SIG-M5 (cell line): Measurements from ENCODE around the gene KLK1.

Experiments used
- DNase-seq: peaks from one replicate; lab custom pipeline; 2025; lab: John Stamatoyannopoulos, UW

KLK1 gene

DNA sequence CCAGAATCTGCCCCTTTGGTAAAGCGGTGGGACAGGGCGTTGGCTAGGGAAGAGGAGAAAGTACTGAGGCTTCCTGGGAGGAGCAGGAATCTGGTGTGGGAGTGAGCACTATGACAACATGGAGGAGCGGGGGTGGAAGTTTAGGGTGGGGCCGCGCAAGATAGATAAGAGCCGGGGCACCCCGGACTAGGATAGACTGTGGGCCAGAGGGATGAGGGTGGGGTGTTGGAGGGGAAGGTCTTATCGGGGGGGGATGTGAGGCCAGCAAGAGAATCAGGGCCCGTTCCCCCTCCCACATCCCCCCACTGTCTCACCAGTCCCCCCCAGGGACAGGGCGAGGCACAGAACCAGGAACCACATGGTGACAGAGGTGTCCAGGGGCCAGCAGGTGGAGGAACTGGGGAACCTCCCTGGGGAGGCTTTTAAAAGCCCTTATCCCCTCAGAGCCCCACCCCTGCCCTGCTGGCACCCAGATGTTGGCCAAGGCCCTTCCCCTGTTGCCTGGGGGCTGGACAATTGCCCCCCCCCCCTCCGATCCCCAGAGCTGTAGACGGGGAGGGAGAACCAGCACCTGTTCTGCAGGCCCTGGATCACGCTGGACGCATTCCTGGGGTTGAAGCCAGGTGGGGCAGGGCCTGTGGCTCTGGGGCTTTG, at the start of gene KLK1:
KLK1 (minus strand) TSS at position 399 of the 654 bp plus-strand sequence; CDS start at position 360, 39 bp downstream.
- no peak for DNase-seq

DNA sequence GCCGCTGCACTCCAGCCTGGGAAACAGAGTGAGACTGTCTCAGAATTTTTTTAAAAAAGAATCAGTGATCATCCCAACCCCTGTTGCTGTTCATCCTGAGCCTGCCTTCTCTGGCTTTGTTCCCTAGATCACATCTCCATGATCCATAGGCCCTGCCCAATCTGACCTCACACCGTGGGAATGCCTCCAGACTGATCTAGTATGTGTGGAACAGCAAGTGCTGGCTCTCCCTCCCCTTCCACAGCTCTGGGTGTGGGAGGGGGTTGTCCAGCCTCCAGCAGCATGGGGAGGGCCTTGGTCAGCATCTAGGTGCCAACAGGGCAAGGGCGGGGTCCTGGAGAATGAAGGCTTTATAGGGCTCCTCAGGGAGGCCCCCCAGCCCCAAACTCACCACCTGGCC, 49.5 kb upstream of the KLK1 start, which contains the start of gene KLK2:
KLK2 (plus strand) TSS at position 384 of the 400 bp plus-strand sequence. CDS start 35 bp downstream, outside the sequence.
- DNase-seq: no peak

DNA sequence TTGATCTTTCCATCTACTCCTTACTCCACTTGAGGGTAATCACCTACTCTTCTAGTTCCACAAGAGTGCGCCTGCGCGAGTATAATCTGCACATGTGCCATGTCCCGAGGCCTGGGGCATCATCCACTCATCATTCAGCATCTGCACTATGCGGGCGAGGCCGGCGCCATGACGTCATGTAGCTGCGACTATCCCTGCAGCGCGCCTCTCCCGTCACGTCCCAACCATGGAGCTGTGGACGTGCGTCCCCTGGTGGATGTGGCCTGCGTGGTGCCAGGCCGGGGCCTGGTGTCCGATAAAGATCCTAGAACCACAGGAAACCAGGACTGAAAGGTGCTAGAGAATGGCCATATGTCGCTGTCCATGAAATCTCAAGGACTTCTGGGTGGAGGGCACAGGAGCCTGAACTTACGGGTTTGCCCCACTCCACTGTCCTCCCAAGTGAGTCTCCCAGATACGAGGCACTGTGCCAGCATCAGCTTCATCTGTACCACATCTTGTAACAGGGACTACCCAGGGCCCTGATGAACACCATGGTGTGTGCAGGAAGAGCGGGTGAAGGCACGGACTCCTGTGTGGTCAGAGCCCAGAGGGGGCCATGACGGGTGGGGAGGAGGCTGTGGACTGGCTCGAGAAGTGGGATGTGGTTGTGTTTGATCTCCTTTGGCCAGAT, 47.0 kb upstream of the KLK1 start:
- no peak for DNase-seq

DNA sequence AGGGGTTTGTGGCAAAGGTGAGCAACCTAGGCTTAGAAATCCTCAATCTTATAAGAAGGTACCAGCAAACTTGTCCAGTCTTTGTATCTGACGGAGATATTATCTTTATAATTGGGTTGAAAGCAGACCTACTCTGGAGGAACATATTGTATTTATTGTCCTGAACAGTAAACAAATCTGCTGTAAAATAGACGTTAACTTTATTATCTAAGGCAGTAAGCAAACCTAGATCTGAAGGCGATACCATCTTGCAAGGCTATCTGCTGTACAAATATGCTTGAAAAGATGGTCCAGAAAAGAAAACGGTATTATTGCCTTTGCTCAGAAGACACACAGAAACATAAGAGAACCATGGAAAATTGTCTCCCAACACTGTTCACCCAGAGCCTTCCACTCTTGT, 45.9 kb upstream of the KLK1 start:
- DNase-seq: no peak

DNA sequence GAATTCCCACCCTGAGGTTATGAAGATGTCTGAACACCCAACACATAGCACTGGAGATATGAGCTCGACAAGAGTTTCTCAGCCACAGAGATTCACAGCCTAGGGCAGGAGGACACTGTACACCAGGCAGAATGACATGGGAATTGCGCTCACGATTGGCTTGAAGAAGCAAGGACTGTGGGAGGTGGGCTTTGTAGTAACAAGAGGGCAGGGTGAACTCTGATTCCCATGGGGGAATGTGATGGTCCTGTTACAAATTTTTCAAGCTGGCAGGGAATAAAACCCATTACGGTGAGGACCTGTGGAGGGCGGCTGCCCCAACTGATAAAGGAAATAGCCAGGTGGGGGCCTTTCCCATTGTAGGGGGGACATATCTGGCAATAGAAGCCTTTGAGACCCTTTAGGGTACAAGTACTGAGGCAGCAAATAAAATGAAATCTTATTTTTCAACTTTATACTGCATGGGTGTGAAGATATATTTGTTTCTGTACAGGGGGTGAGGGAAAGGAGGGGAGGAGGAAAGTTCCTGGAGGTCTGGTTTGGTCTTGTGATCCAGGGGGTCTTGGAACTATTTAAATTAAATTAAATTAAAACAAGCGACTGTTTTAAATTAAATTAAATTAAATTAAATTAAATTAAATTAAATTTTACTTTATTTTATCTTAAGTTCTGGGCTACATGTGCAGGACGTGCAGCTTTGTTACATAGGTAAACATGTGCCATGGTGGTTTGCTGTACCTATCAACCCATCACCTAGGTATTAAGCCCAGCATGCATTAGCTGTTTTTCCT, 38.1 kb upstream of the KLK1 start:
- no peak for DNase-seq

DNA sequence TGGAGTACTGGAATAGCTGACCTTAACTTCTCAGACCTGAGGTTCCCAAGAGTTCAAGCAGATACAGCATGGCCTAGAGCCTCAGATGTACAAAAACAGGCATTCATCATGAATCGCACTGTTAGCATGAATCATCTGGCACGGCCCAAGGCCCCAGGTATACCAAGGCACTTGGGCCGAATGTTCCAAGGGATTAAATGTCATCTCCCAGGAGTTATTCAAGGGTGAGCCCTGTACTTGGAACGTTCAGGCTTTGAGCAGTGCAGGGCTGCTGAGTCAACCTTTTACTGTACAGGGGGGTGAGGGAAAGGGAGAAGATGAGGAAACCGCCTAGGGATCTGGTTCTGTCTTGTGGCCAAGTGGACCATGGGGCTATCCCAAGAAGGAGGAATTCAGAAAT, 37.4 kb upstream of the KLK1 start:
- no peak for DNase-seq

DNA sequence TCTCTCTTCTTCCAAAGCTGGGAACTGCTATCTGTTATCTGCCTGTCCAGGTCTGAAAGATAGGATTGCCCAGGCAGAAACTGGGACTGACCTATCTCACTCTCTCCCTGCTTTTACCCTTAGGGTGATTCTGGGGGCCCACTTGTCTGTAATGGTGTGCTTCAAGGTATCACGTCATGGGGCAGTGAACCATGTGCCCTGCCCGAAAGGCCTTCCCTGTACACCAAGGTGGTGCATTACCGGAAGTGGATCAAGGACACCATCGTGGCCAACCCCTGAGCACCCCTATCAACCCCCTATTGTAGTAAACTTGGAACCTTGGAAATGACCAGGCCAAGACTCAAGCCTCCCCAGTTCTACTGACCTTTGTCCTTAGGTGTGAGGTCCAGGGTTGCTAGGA, 36.3 kb upstream of the KLK1 start:
- no peak for DNase-seq

DNA sequence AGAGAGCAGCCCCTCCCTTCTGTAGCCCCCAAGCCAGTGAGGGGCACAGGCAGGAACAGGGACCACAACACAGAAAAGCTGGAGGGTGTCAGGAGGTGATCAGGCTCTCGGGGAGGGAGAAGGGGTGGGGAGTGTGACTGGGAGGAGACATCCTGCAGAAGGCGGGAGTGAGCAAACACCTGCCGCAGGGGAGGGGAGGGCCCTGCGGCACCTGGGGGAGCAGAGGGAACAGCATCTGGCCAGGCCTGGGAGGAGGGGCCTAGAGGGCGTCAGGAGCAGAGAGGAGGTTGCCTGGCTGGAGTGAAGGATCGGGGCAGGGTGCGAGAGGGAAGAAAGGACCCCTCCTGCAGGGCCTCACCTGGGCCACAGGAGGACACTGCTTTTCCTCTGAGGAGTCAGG, 35.3 kb upstream of the KLK1 start:
- no peak for DNase-seq

DNA sequence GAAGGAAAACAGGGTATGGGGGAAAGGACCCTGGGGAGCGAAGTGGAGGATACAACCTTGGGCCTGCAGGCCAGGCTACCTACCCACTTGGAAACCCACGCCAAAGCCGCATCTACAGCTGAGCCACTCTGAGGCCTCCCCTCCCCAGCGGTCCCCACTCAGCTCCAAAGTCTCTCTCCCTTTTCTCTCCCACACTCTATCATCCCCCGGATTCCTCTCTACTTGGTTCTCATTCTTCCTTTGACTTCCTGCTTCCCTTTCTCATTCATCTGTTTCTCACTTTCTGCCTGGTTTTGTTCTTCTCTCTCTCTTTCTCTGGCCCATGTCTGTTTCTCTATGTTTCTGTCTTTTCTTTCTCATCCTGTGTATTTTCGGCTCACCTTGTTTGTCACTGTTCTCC, 33.8 kb upstream of the KLK1 start:
- DNase-seq: no peak

DNA sequence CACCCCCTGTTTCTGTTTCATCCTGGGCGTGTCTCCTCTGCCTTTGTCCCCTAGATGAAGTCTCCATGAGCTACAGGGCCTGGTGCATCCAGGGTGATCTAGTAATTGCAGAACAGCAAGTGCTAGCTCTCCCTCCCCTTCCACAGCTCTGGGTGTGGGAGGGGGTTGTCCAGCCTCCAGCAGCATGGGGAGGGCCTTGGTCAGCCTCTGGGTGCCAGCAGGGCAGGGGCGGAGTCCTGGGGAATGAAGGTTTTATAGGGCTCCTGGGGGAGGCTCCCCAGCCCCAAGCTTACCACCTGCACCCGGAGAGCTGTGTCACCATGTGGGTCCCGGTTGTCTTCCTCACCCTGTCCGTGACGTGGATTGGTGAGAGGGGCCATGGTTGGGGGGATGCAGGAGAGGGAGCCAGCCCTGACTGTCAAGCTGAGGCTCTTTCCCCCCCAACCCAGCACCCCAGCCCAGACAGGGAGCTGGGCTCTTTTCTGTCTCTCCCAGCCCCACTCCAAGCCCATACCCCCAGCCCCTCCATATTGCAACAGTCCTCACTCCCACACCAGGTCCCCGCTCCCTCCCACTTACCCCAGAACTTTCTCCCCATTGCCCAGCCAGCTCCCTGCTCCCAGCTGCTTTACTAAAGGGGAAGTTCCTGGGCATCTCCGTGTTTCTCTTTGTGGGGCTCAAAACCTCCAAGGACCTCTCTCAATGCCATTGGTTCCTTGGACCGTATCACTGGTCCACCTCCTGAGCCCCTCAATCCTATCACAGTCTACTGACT, 31.2 kb upstream of the KLK1 start, which contains the start of gene KLK3:
KLK3 (plus strand) TSS at position 280 of the 775 bp plus-strand sequence; CDS start at position 321, 41 bp downstream.
- no peak for DNase-seq

DNA sequence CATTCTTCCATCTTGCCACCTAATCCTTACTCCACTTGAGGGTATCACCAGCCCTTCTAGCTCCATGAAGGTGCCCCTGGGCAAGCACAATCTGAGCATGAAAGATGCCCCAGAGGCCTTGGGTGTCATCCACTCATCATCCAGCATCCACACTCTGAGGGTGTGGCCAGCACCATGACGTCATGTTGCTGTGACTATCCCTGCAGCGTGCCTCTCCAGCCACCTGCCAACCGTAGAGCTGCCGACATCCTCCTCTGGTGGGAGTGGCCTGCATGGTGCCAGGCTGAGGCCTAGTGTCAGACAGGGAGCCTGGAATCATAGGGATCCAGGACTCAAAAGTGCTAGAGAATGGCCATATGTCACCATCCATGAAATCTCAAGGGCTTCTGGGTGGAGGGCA, 28.0 kb upstream of the KLK1 start:
- DNase-seq: no peak

DNA sequence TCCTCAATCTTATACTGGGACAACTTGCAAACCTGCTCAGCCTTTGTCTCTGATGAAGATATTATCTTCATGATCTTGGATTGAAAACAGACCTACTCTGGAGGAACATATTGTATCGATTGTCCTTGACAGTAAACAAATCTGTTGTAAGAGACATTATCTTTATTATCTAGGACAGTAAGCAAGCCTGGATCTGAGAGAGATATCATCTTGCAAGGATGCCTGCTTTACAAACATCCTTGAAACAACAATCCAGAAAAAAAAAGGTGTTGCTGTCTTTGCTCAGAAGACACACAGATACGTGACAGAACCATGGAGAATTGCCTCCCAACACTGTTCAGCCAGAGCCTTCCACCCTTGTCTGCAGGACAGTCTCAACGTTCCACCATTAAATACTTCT, 27.2 kb upstream of the KLK1 start:
- no peak for DNase-seq

DNA sequence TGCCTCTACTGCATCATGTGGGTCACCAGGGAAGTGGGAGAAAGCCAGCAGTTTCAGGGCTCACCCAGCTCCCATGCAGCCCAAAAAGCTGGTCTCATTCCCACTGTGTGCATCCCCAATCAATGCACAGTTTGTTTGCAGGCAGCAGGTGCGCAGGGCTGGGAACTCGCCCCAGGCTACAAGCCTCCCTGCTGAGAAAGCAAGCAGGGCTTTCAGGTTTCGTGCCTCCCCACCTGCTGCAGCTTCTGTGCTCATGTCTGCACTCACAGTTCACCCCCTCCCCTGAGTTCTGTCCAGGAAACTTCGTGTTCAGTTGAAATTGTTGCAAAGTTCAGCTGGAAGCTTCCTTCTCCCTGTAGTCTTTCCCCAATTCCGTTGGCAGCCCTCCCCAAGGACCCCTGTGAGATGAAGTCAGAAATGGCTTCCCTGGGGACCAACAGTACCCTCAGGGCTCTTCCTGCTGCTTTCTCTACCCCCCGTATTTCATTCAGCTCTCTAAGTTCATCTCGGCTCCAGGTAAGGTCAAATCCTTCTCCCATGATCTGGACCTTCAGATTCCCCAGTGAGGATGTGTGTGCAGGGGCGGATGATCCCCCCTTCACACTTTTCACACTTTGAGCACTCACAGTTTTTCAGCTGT, 20.8 kb upstream of the KLK1 start:
- no peak for DNase-seq

DNA sequence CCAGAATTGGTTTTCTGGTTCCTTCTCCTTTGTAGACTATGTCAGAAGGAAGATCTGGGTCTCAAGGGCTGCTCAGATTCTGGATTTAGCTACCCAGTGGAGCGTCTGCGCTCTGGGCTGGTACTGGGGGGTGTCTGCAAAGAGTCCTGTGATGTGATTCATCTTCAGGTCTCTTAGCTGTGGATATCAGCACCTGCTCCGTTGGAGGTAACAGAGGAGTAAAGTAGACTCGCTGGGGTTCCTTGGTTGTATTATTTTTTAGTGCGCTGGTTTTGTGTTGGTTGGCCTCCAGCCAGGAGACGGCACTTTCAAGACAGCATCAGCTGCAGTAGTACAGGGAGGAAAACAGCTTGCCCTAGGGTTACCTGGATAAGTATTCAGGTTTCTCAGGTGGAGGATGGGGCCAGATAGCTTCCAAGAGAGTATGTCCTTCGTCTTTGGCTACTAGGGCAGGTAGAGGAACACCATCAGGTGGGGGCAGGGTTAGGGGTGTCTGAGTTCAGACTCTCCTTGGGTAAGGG, 20.2 kb upstream of the KLK1 start:
- no peak for DNase-seq

DNA sequence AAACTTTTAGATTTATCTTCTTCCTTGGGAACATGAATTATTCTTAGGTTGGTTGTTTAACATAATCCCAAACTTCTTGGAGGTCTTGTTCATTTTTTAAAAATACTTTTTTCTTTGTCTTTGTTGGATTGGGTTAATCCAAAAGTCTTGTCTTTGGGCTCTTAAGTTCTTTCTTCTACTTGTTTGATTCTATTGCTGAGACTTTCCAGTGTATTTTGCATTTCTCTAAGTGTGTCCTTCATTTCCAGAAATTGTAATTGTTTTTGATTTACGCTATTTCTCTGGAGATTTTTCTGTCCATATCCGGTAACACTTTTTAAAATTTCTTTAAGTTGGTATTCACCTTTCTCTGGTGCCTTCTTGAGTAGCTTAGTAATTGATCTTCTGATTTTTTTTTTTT, 19.6 kb upstream of the KLK1 start:
- DNase-seq: no peak

DNA sequence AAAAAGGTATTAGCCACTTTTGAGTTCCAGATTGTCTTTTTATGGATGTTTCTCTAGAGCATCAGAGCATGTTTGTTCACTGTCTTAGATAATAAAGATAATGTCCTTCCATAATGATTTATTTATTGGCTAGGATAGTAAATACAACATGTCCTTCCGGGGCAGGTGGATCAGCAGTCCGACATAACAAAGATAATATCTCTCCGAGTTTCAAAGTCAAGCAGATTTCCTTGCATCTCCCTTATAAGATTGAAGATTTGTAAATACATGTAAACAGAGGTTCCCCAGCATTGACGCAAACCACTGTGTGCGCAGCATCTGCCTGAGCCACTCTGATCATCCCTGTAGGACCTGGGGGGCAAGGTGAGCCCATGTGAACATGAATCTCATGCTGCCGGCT, 18.5 kb upstream of the KLK1 start:
- DNase-seq: no peak

DNA sequence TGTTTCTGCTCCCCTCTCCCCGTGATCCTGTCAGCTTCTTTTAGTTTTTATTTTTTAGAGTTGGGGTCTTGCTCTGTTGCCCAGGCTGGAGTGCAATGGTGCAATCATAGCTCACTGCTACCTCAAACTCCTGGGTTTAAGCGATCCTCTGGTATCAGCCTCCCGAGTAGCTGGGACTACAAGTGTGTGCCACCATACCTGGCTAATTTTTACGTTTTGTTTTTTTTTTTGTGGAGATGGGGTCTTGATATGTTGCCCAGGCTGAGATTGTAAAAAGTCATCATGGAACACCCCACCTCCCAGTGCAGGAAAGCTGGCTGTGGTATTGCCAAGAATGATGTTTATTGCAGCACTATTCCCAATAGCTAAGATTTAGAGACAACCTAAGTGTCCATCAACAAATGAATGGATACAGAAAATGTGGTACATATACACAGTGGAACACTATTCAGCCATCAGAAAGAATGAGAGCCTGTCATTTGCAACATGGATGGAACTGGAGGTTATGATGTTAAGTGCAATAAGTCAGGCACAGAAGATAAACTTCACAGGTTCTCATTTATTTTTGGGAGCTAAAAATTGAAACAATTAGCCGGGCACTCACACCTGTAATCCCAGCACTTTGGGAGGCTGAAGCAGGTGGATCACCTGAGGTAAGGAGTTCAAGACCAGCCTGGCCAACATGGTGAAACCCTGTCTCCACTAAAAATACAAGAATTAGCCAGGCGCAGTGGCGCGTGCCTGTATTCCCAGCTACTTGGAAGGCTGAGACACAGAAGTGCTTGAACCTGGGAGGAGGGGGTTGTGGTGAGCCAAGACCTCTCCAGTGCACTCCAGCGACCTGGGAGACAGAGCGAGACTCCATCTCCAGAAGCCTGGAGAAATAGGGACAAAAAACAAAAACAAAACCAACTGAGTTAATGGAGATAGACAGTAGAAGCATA, 16.4 kb upstream of the KLK1 start:
- DNase-seq: no peak

DNA sequence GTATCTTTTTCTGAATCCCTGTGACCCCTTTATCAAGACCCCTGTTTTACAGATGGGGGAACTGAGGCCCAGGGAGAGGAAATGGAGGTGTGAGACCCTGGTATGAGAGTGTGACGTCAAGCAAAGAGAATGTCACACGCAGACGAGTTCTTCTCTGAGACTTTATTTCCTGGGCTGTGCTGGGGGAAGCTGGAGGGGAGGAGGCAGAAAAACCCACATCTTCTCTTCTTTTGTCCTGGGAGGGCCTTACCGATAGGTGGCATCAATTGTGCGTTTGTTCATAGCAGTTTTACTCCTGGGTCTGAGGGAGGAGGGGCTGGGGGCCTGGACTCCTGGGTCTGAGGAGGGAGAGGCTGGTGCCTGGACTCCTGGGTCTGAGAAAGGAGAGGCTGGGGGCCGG, 14.7 kb upstream of the KLK1 start:
- DNase-seq: no peak

DNA sequence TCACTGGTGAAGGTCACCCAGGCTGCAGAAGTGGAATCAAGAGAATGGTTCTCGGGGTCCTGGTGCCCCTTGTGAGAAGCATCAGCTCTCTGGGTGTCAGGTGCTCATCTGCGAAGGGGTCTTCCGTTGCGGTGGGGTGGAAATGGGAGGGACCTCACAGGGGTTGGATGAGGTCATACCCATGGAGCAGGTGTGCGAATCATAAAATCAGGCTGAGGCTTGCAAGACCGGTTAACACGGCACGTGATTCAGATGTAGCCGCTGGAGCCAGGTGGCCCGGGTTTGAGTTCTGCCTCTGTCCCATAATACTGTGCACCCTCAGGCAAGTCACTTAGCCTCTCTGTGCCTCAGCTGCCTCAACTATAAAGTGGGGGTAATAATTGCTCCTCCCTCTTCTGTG, 13.7 kb upstream of the KLK1 start:
- no peak for DNase-seq

DNA sequence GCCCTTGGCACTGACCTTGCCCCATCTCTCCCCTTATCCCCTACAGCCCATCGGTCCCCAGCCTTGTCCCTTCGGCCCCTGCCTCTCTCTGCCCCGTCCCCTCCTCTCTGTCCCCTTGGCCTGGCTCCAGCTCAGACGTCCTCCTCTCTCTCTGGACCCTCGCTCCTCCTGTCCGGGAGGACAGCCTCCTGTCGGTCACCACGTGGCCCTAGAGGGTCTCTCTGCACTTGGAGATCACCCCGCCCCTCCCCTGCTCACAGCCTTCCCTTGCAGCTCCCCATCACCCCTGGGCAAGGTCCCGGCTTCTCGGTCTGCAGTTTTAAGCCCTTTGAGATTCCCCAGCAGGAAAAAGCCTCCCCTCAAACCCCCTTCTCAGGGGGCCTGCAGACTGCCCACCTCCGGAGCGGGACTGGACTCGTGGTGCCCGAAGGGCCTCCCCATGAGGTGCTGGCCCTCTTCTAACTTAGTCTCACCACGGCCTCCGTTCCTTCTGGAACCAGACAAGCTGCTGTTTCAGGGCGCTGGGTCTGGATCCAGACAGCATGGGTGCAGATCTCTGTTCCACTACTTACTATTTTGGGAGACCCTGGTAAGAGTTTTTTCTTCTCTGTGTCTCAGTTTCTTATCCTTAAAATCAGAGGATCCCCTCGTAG, 13.1 kb upstream of the KLK1 start:
- DNase-seq: no peak
